Gastrocnemius medialis (tissue), 4 donors: ENCODE results near the gene C10orf105. TPM values are rescaled to one million over a fixed set of nuclear protein-coding genes. Genes with fewer than 3 reads are reported as not detected.

Experiments used
- ATAC-seq, 2 donors: fragments of 150-250 bp; one replicate each; pipeline ENCODE4 v1.9.1; 2016
- DNase-seq, 2 donors: peaks; one replicate each; pipeline ENCODE4 v3.0.0-alpha.2; 2019
- H3K27ac ChIP-seq, 4 donors: fragments of 200-600 bp; sonication (generic); 1 replicate in 1 of 4; 2 replicates in 3 of 4; pipeline ENCODE4 v1.5.1; 2016 to 2018; ENCODE audit warnings: mild to moderate bottlenecking in 2 of 4, moderate library complexity in 1 of 4
- H3K27me3 ChIP-seq, 3 donors: fragments of 200-600 bp; sonication (generic) in 2 of 3; 1 replicate in 1 of 3; 2 replicates in 2 of 3; pipeline versions ENCODE4 v1.5.1 to v1.6.0; 2016 to 2019; ENCODE audit warnings: mild to moderate bottlenecking in 1 of 3, moderate library complexity in 1 of 3
- H3K36me3 ChIP-seq, 2 donors: fragments of 200-600 bp; sonication (generic) in 1 of 2; one replicate each; pipeline ENCODE4 v1.5.1; 2017 to 2018
- H3K4me1 ChIP-seq, 2 donors: fragments of 200-600 bp; sonication (generic) in 1 of 2; one replicate each; pipeline ENCODE4 v1.5.1; 2016 to 2017; ENCODE audit warnings: mild to moderate bottlenecking in 2 of 2
- H3K4me3 ChIP-seq, 4 donors: fragments of 200-600 bp; sonication (generic) in 3 of 4; 1 replicate in 1 of 4; 2 replicates in 3 of 4; pipeline ENCODE4 v1.5.1; 2016 to 2019; ENCODE audit warnings: mild to moderate bottlenecking in 2 of 4
- H3K9me3 ChIP-seq, 3 donors: fragments of 200-600 bp; sonication (generic) in 2 of 3; 1 replicate in 1 of 3; 2 replicates in 2 of 3; pipeline ENCODE4 v1.5.1; 2016 to 2019
- POLR2A ChIP-seq, 2 donors: fragments of 450-650 bp; IDR thresholded peaks; one replicate each; pipeline ENCODE4 v1.6.1; 2017; ENCODE audit warnings: antibody characterized with exemption in 2 of 2, mild to moderate bottlenecking in 2 of 2, moderate library complexity in 2 of 2
- in situ Hi-C, 4 donors: fragments of 200-750 bp; cut with MboI; loops; one replicate each; pipeline versions ENCODE4 v1.15.0 to v1.8.0; 2017; ENCODE audit warnings: low sequenced_read_pairs in 4 of 4
- intact Hi-C: fragments of 100-400 bp; cut with DNase I; formaldehyde crosslinking; loops from one replicate; pipeline ENCODE4 v1.15.1; 2023; ENCODE audit warnings: low total_unique reads
- total RNA-seq, 4 donors: library from RNA; depleted of rRNA; stranded (reverse); fragments of >200 nt; gene quantifications; one replicate each; pipeline versions ENCODE4 v1.1.0 to v1.2.3, GENCODE V29; 2016
- TF ChIP-seq, protein P1 (sequence below), 5 experiments: fragments of 450-650 bp in 3 of 5; fragments of 200-600 bp in 2 of 5; sonication (generic) in 2 of 5; IDR thresholded peaks in 4 of 5; conservative IDR thresholded peaks in 1 of 5; 1 replicate in 4 of 5; 2 replicates in 1 of 5; pipeline ENCODE4 v1.5.1; 2016 to 2019; ENCODE audit warnings: antibody characterized with exemption in 5 of 5, mild to moderate bottlenecking in 3 of 5, moderate library complexity in 3 of 5

The C10orf105 gene
- total RNA-seq, 4 donors from 2014 or later: not detected

- no peak overlapping the region for H3K4me3 ChIP-seq
- H3K27ac ChIP-seq: no peak overlapping the region
- TF ChIP-seq, protein P1, sequence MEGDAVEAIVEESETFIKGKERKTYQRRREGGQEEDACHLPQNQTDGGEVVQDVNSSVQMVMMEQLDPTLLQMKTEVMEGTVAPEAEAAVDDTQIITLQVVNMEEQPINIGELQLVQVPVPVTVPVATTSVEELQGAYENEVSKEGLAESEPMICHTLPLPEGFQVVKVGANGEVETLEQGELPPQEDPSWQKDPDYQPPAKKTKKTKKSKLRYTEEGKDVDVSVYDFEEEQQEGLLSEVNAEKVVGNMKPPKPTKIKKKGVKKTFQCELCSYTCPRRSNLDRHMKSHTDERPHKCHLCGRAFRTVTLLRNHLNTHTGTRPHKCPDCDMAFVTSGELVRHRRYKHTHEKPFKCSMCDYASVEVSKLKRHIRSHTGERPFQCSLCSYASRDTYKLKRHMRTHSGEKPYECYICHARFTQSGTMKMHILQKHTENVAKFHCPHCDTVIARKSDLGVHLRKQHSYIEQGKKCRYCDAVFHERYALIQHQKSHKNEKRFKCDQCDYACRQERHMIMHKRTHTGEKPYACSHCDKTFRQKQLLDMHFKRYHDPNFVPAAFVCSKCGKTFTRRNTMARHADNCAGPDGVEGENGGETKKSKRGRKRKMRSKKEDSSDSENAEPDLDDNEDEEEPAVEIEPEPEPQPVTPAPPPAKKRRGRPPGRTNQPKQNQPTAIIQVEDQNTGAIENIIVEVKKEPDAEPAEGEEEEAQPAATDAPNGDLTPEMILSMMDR (IDR thresholded peaks at IDR 0.05 in 4 of 5, conservative IDR thresholded peaks at IDR 0.05 in 1 of 5): no peak
- no peak for TF ChIP-seq POLR2A (IDR thresholded peaks at IDR 0.05)
- no peaks in the 10 kb centered on the region for H3K27me3 ChIP-seq
- in situ Hi-C loops: no loop called here
- H3K36me3 ChIP-seq: no peaks in the 10 kb centered on the region
- no peak for ATAC-seq
- intact Hi-C loops: no loop called here
- H3K9me3 ChIP-seq: no peaks in the 10 kb centered on the region
- H3K4me1 ChIP-seq: peaks cover 33 to 37% of the 10 kb centered on the region in 2 donors
- no peak for DNase-seq
Measured at GRCh38 chr10:71731791-71732190, 12.2 kb upstream of the C10orf105 start.

DNA sequence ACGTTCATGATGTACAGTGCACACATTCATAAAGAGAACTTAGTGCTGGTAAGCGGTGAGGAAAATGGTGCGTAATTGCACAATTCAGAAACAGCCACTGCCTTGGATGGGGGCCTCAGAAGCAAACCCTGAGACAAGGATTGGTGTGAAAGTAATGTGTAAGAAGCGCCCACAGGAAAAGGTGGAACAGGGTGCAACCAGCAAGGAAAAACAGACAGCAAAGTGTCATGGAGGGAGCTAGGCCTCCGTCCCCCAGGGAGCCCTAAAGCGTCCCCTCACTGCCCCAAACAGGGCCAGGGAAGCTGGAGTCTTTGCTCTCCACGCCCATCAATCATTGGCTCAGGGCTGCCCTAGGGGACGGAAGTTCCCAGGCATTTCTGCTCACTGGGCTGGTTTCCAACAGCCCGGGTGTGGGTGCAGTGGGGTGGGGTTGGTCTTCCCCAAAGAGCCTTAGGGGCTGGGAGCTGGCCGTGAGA lies 9.6 kb upstream of the C10orf105 start:
- peaks cover 21 to 30% of the 10 kb centered on the region in 2 donors for H3K4me1 ChIP-seq
- no peak for ATAC-seq

GRCh38 chr10:71727738-71728737 lies 8.5 kb upstream of the C10orf105 start:
- intact Hi-C loops (loop anchor here (2.0 kb wide), 1 partner anchor 45 kb away; the partner anchor contains the start of gene VSIR), in situ Hi-C loops (no loop called here)
- TF ChIP-seq POLR2A (IDR thresholded peaks at IDR 0.05): no peak
- TF ChIP-seq, protein P1 (IDR thresholded peaks at IDR 0.05 in 4 of 5, conservative IDR thresholded peaks at IDR 0.05 in 1 of 5): no peak
- Histone ChIP-seq H3K36me3 (no peaks in the 10 kb centered on the region), H3K9me3 (no peaks in the 10 kb centered on the region), H3K27me3 (no peaks in the 10 kb centered on the region), H3K4me3 (no peak overlapping the region), H3K27ac (peak overlapping the region; percentile 36 to 67 (median 57)), H3K4me1 (peaks cover 21 to 30% of the 10 kb centered on the region in 2 donors)
- peak; percentile 40 to 70 for DNase-seq
- ATAC-seq: peak; percentile 63 to 69

More for the DNA sequence above, 9.6 kb upstream of the C10orf105 start:
- Histone ChIP-seq H3K9me3 (no peaks in the 10 kb centered on the region), H3K27ac (peak overlapping the region in 2 of 4 donors; percentile 60 to 67), H3K4me3 (no peak overlapping the region), H3K27me3 (no peaks in the 10 kb centered on the region), H3K36me3 (no peaks in the 10 kb centered on the region)
- intact Hi-C loops: loop anchor here (2.0 kb wide), 1 partner anchor 44 kb away; the partner anchor contains the start of gene VSIR
- in situ Hi-C loops: no loop called here
- DNase-seq: peak in 1 of 2 donors; percentile 40
- TF ChIP-seq, protein P1 (IDR thresholded peaks at IDR 0.05 in 4 of 5, conservative IDR thresholded peaks at IDR 0.05 in 1 of 5): no peak
- no peak for TF ChIP-seq POLR2A (IDR thresholded peaks at IDR 0.05)

- H3K9me3 ChIP-seq: no peaks in the 10 kb centered on the region
- H3K4me1 ChIP-seq: peaks cover 21 to 30% of the 10 kb centered on the region in 2 donors
- intact Hi-C loops: no loop called here
- H3K27ac ChIP-seq: peak overlapping the region; percentile 36 to 67 (median 57)
- H3K27me3 ChIP-seq: no peaks in the 10 kb centered on the region
- no peak for ATAC-seq
- in situ Hi-C loops: no loop called here
- H3K36me3 ChIP-seq: no peaks in the 10 kb centered on the region
- no peak for DNase-seq
- H3K4me3 ChIP-seq: no peak overlapping the region
- TF ChIP-seq, protein P1 (IDR thresholded peaks at IDR 0.05 in 4 of 5, conservative IDR thresholded peaks at IDR 0.05 in 1 of 5): no peak
- TF ChIP-seq POLR2A (IDR thresholded peaks at IDR 0.05): no peak
Measured at GRCh38 chr10:71727105-71727737, 7.6 kb upstream of the C10orf105 start.
